ENCODE results near the gene IL32.

- TF ChIP-seq CTCF (tag by site-specific recombination; IDR thresholded peaks at IDR 0.05), result peak; percentile 63
- no peak for TF ChIP-seq ZNF707 (tag by site-specific recombination; IDR thresholded peaks at IDR 0.05)
- TF ChIP-seq, protein P1, sequence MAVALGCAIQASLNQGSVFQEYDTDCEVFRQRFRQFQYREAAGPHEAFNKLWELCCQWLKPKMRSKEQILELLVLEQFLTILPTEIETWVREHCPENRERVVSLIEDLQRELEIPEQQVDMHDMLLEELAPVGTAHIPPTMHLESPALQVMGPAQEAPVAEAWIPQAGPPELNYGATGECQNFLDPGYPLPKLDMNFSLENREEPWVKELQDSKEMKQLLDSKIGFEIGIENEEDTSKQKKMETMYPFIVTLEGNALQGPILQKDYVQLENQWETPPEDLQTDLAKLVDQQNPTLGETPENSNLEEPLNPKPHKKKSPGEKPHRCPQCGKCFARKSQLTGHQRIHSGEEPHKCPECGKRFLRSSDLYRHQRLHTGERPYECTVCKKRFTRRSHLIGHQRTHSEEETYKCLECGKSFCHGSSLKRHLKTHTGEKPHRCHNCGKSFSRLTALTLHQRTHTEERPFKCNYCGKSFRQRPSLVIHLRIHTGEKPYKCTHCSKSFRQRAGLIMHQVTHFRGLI (tag by site-specific recombination; IDR thresholded peaks at IDR 0.05), result no peak
- TF ChIP-seq, protein P2, sequence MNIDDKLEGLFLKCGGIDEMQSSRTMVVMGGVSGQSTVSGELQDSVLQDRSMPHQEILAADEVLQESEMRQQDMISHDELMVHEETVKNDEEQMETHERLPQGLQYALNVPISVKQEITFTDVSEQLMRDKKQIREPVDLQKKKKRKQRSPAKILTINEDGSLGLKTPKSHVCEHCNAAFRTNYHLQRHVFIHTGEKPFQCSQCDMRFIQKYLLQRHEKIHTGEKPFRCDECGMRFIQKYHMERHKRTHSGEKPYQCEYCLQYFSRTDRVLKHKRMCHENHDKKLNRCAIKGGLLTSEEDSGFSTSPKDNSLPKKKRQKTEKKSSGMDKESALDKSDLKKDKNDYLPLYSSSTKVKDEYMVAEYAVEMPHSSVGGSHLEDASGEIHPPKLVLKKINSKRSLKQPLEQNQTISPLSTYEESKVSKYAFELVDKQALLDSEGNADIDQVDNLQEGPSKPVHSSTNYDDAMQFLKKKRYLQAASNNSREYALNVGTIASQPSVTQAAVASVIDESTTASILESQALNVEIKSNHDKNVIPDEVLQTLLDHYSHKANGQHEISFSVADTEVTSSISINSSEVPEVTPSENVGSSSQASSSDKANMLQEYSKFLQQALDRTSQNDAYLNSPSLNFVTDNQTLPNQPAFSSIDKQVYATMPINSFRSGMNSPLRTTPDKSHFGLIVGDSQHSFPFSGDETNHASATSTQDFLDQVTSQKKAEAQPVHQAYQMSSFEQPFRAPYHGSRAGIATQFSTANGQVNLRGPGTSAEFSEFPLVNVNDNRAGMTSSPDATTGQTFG (tag by site-specific recombination; IDR thresholded peaks at IDR 0.05; ENCODE audit: borderline replicate concordance), result no peak
- TF ChIP-seq, protein P3, sequence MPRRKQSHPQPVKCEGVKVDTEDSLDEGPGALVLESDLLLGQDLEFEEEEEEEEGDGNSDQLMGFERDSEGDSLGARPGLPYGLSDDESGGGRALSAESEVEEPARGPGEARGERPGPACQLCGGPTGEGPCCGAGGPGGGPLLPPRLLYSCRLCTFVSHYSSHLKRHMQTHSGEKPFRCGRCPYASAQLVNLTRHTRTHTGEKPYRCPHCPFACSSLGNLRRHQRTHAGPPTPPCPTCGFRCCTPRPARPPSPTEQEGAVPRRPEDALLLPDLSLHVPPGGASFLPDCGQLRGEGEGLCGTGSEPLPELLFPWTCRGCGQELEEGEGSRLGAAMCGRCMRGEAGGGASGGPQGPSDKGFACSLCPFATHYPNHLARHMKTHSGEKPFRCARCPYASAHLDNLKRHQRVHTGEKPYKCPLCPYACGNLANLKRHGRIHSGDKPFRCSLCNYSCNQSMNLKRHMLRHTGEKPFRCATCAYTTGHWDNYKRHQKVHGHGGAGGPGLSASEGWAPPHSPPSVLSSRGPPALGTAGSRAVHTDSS (tag by site-specific recombination; IDR thresholded peaks at IDR 0.05), result no peak
- no peak for TF ChIP-seq ZNF76 (tag by site-specific recombination; IDR thresholded peaks at IDR 0.05; ENCODE audit: borderline replicate concordance, low read depth)
- no peak for TF ChIP-seq ZBTB1 (tag by site-specific recombination; IDR thresholded peaks at IDR 0.05)
- no peak for TF ChIP-seq YY1 (tag by site-specific recombination; IDR thresholded peaks at IDR 0.05)
- TF ChIP-seq ZNF311 (tag by site-specific recombination; IDR thresholded peaks at IDR 0.05; ENCODE audit: borderline replicate concordance), result no peak
- no peak for TF ChIP-seq ZNF585B (tag by site-specific recombination; IDR thresholded peaks at IDR 0.05)
- TF ChIP-seq SETDB1 (IDR thresholded peaks at IDR 0.05; ENCODE audit: insufficient read length, low read length), result no peak
- TF ChIP-seq ZNF132 (tag by site-specific recombination; IDR thresholded peaks at IDR 0.05; ENCODE audit: borderline replicate concordance), result no peak
- TF ChIP-seq ZBTB7A (tag by site-specific recombination; IDR thresholded peaks at IDR 0.05; ENCODE audit: low read depth), result no peak
- TF ChIP-seq ZNF426 (tag by site-specific recombination; IDR thresholded peaks at IDR 0.05), result no peak
Observed at GRCh38 chr16:3101018-3101840, 35.8 kb downstream of the IL32 start.

Measured in HEK293 (cell line).